GM12875 (cell line): ENCODE results near the gene CARM1.
A peak's percentile ranks its signal among the peaks of the same experiment; 100 is the strongest.
"Not testable (repeated sequence)": the region's sequence is repeated elsewhere in the genome, so short reads cannot be mapped to it uniquely, and the experiment has no call there.

Source experiments
- H3K4me3 ChIP-seq: one replicate; pipeline ENCODE4 v1.5.1; 2011; ENCODE audit warnings: low read depth, low read length, control low read depth
- CTCF ChIP-seq: IDR thresholded peaks from 2 replicates; pipeline ENCODE4 v1.5.1; 2011; ENCODE audit warnings: low read depth, mild to moderate bottlenecking, control low read depth, inconsistent platforms, low read length, moderate library complexity, borderline replicate concordance; ENCODE audit not compliant: insufficient read depth

Gene CARM1

DNA sequence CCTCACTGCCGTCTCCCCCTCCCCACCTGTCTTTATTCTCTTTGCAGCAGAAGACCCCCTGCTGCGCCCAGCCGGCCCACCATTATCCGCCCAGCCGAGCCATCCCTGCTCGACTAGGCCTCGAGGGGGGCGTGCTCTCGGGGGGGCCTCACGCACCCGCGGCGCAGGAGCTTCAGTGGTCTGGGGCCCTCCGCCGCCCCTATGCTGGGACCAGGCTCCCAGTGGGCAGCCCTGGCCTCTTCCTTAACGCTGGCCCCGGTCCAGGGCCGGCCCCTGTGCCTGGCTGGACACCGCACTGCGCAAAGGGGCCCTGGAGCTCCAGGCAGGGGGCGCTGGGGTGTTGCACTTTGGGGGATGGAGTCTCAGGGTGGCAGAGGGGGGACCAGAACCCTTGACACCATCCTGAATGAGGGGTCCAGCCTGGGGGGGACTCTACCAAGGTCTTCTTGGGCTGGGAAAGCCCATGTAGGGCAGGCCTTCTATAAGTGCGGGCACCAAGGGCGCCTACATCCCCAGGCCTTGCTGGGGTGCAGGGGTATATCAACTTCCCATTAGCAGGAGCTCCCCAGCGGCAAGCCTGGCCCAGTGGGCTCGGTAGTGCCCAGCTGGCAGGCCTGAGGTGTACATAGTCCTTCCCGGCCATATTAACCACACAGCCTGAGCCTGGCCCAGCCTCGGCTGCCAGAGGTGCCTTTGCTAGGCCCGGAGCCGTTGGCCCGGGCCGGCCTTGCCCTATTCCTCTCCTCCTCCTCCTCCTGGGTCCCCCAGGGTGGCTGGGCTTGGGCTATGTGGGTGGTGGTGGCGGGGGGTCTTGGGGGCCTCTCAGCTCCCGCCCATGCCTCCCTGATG, 40.2 kb upstream of the CARM1 start:
- no peak for TF ChIP-seq CTCF
- H3K4me3 ChIP-seq: no peak overlapping the region

DNA sequence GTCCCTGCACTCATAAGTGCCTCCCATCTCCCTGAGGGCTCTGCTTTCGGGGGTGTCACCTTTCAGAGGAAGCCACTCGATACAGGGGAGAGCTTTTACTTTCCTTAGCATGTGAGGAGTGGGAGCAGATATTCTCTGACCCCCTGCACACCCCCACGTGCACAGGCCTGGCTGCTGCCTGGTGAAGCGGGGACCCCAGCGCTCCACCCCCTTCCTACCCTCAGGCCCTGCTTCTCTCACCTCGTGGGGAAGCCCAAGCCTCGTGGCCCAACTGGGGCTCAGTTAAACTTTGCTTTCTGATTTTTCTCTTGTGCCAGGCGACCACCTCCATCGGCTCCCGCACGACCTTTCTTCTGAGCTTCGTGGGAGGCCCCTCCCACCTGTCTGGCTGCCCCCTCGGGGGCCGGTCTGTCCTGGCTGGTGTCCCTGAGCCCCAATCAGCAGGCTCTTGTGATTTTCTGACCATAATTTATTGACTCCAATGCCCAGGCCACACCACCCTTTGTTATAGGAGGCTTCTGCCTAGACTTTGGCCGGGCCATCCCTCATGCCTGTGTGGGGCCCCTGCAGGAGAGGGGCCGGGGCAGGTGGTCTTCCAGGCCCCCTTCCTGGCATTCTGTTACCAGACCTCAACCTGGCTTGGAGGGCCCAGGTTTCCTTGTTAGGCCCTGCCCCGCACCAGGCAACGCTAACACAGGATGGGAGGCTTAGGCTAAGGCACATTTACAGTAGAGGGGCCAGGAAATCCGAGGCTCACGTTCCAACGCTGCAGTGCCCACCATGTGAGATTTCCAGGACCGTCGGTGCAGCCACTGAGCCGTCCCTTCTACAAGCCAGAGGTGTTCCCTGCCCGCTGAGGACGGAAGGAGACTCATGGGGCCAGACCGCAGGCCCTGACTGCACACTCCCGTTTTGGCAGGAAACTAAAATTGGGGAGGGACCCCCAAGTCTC, 39.1 kb upstream of the CARM1 start:
- TF ChIP-seq CTCF: no peak
- H3K4me3 ChIP-seq: no peak overlapping the region

GRCh38 chr19:10832939-10833296, 38.4 kb upstream of the CARM1 start:
- no peak overlapping the region for H3K4me3 ChIP-seq
- TF ChIP-seq CTCF: no peak

GRCh38 chr19:10835089-10835753, 36.1 kb upstream of the CARM1 start:
- no peak for TF ChIP-seq CTCF
- peak overlapping the region; percentile 64 for H3K4me3 ChIP-seq

DNA sequence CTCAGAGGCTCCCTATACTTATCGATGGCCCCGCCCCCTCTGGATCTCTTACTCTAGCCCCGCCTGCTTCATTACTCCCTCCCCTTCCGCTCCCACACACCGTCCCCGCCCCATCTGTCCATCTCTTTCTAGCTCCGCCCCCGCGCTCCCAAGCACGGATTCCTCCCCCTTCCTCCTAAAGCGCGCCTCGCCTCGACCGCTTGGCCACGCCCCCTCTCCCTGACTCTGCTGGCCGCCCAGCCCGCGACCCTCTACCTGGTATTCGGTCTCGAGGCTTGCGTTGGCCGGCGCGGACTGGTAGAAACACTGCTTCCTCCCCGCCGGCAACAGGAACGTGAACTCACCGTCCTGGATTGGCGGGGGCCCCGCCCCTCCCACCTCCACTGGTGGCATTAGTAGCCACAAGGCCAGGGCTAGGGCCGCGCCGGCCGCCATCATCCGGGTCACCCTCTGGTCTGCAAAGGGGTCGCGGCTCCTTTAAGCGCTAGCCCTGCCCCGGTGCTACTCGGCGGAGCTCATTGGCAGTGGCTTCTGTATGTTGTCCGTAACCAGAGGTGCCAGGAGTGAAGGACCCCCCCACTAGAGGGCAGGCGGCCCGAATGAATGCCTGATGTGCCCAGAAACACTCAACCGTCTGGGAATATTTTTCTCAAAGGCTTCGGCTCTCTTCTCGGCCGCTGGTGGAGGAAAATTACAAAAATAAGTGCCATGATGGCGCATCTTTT, 35.4 kb upstream of the CARM1 start, which contains the start of gene TMED1:
TSS of gene TMED1 (minus strand) at position 459 of the 725 bp plus-strand sequence. CDS start at position 438, 21 bp downstream.
- TF ChIP-seq CTCF: no peak
- peak within 1 kb of the TSS; percentile 64 for H3K4me3 ChIP-seq

DNA sequence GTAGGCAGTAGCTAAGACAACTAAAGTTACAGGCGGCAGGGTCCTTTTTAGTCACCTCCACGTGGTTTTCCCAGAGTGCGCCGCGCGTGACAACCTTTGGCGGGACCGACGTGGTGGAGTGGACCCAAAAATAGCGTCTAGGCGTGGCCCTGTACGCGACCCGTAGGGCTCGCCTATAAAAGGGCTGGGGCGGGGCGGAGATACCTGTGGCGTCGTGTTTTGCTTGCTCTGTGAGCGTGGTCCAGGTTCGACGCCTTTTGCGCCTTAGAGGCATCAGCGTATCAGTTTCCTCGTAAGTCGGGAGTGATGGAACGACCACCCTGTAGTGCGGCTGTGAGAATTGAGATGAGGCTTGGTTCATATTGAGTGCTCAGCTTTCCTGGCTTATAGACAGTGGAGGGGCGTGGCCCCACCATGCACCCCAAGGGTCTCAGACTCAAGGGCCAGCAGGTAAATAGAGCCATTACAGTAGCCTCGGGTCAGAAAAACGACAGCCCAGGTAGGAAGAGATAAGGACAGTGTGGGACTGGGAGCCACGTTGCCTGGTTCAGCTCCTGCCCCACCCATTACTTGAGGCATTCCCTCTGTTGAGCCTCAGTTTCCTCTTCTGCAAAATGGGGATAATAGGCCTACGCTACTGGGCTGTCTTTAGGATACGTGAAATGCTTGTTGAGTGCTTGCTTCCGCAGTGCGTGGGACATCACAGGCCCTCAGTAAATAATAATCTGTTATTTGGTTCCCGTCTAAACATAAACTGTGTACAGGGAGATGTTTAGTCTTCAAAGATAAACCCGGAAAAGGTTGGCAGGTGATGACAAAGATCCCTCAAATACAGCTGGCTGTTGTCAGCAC, 34.6 kb upstream of the CARM1 start:
- TF ChIP-seq CTCF: no peak
- peak overlapping the region; percentile 64 for H3K4me3 ChIP-seq

DNA sequence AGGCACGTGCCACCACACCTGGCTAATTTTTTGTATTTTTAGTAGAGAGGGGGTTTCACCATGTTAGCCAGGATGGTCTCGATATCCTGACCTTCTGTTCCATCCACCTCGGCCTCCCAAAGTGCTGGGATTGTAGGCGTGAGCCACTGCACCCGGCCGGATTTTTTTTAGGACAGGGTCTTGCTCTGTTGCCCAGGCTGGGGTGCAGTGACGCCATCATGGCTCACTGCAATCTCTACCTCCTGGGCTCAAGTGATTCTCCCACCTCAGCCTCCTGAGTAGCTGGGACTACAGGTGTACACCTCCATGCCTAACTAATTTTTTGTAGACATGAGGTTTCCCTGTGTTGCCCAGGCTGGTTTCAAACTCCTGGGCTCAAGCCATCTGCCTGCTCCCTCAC, 33.7 kb upstream of the CARM1 start:
- not testable (repeated sequence) for H3K4me3 ChIP-seq
